GM19452 (cell line): ENCODE results near the gene PIGS.
"Not testable (repeated sequence)": the region's sequence is repeated elsewhere in the genome, so short reads cannot be mapped to it uniquely, and the experiment has no call there.

Experiments used
- ATAC-seq: cut with Tn5 transposase; IDR thresholded peaks from one replicate; pipeline ENCODE4 v1.9.1; 2021; ENCODE audit not compliant: unreplicated experiment

The PIGS gene

GRCh38 chr17:28532050-28532960 lies 39.0 kb downstream of the PIGS start:
- no peak for ATAC-seq

GRCh38 chr17:28530926-28531325 lies 40.4 kb downstream of the PIGS start:
- ATAC-seq = no peak

GRCh38 chr17:28530250-28530649 lies 41.1 kb downstream of the PIGS start:
- no peak for ATAC-seq

- no peak for ATAC-seq
These were observed 42.3 kb downstream of the PIGS start for GRCh38 chr17:28529013-28529400.

- ATAC-seq = no peak
These were observed 42.9 kb downstream of the PIGS start for GRCh38 chr17:28528327-28529012.

GRCh38 chr17:28527859-28528258 lies 43.5 kb downstream of the PIGS start:
- ATAC-seq = no peak

GRCh38 chr17:28527181-28527681 lies 44.1 kb downstream of the PIGS start:
- ATAC-seq = no peak

- no peak for ATAC-seq
These were observed 44.9 kb downstream of the PIGS start for GRCh38 chr17:28526381-28526780.

- ATAC-seq = no peak
These were observed 46.6 kb downstream of the PIGS start for GRCh38 chr17:28524476-28525424.

- ATAC-seq = no peak
These were observed 47.4 kb downstream of the PIGS start for GRCh38 chr17:28523876-28524275.

- no peak for ATAC-seq
These were observed 48.1 kb downstream of the PIGS start for GRCh38 chr17:28523186-28523585.

- ATAC-seq = not testable (repeated sequence)
These were observed 49.0 kb downstream of the PIGS start for GRCh38 chr17:28522281-28522680.

GRCh38 chr17:28521311-28522085 lies 49.8 kb downstream of the PIGS start:
- ATAC-seq = no peak

- no peak for ATAC-seq
These were observed 50.6 kb downstream of the PIGS start for GRCh38 chr17:28520687-28521086.

- no peak for ATAC-seq
These were observed 52.1 kb downstream of the PIGS start for GRCh38 chr17:28519236-28519635.

- no peak for ATAC-seq
These were observed 52.7 kb downstream of the PIGS start for GRCh38 chr17:28518578-28518977.

- no peak for ATAC-seq
These were observed 53.2 kb downstream of the PIGS start for GRCh38 chr17:28518132-28518531.

- ATAC-seq = no peak
These were observed 55.8 kb downstream of the PIGS start for GRCh38 chr17:28515518-28515917.

- ATAC-seq = no peak
These were observed 56.7 kb downstream of the PIGS start for GRCh38 chr17:28514561-28515002.

- no peak for ATAC-seq
These were observed 57.8 kb downstream of the PIGS start for GRCh38 chr17:28513476-28513875.
